ENCODE measurements around the gene NPPB.

GRCh38 chr1:11882814-11883538, 24.2 kb upstream of the NPPB start:
- TF ChIP-seq CTCF (IDR thresholded peaks at IDR 0.05; ENCODE audit: low read depth, low read length, poor library complexity, severe bottlenecking), result no peak
- no peak for TF ChIP-seq EZH2phosphoT487 (IDR thresholded peaks at IDR 0.05; ENCODE audit: borderline replicate concordance, low read length)
